ENCODE measurements around the gene RNU6-9.

RNU6-9 gene

GRCh38 chr19:913080-913748 lies 19.9 kb downstream of the RNU6-9 start, which contains the start of gene R3HDM4:
R3HDM4 (minus strand) TSS chr19:913219; CDS start chr19:913157, 62 bp downstream.
- ChIA-PET POLR2A (ENCODE audit: low non-redundant PET) (no interaction called here), CTCF (no interaction called here)
- TF ChIP-seq CTCF (conservative IDR thresholded peaks at IDR 0.05; ENCODE audit: low read depth) = no peak
- DNase-seq (ENCODE audit: low spot score) = peak; percentile 67
- H3K27ac ChIP-seq = peak within 1 kb of the TSS; percentile 91

GRCh38 chr19:916645-917322 lies 23.5 kb downstream of the RNU6-9 start:
- ChIA-PET CTCF (interaction anchor here (0.6 kb wide), 1 partner anchor 167 kb away, joined by 3 read pairs; no protein-coding TSS in a partner anchor), POLR2A (ENCODE audit: low non-redundant PET) (no interaction called here)
- DNase-seq (ENCODE audit: low spot score) = no peak
- no peak overlapping the region for H3K27ac ChIP-seq
- no peak for TF ChIP-seq CTCF (conservative IDR thresholded peaks at IDR 0.05; ENCODE audit: low read depth)

- H3K27ac ChIP-seq = no peak within 1 kb of the TSS
- DNase-seq (ENCODE audit: low spot score) = no peak
- ChIA-PET POLR2A (ENCODE audit: low non-redundant PET) (no interaction called here), CTCF (interaction anchor here (0.6 to 0.7 kb wide), 3 partner anchors 64 to 168 kb away, joined by 3 to 4 read pairs (median 3); no protein-coding TSS in a partner anchor)
- peak; percentile 65 for TF ChIP-seq CTCF (conservative IDR thresholded peaks at IDR 0.05; ENCODE audit: low read depth)
Observed at GRCh38 chr19:917323-918151, 24.3 kb downstream of the RNU6-9 start, which contains the start of gene KISS1R. KISS1R (plus strand) TSS chr19:917333; CDS start chr19:917503, 170 bp downstream.

DNA sequence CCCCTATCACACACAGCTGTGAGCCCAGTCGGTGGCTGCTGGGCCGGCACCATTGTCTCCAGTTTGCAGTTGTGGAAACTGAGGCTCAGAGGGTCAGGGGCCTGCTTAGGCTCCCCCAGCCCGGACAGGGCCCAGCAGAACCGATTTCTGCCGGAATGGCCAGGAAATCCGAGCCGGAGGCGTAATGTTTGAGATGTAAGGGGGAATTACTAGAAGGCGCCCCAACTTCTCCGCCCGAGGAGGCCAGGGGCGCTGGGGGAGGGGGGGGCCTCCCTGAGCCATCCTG lies 24.8 kb downstream of the RNU6-9 start:
- ChIA-PET POLR2A (ENCODE audit: low non-redundant PET) (no interaction called here), CTCF (interaction anchor here (0.6 to 0.7 kb wide), 2 partner anchors 64 to 83 kb away, joined by 3 to 4 read pairs; no protein-coding TSS in a partner anchor)
- H3K27ac ChIP-seq = no peak overlapping the region
- TF ChIP-seq CTCF (conservative IDR thresholded peaks at IDR 0.05; ENCODE audit: low read depth) = no peak
- DNase-seq (ENCODE audit: low spot score) = no peak

- no peak overlapping the region for H3K27ac ChIP-seq
- no peak for DNase-seq (ENCODE audit: low spot score)
- no peak for TF ChIP-seq CTCF (conservative IDR thresholded peaks at IDR 0.05; ENCODE audit: low read depth)
- ChIA-PET CTCF (interaction anchor here (0.6 kb wide), 2 partner anchors 63 to 92 kb away, joined by 3 read pairs; no protein-coding TSS in a partner anchor), POLR2A (ENCODE audit: low non-redundant PET) (no interaction called here)
Observed at GRCh38 chr19:918481-919198, 25.4 kb downstream of the RNU6-9 start.
